ENCODE results near the gene SEPTIN11.

The SEPTIN11 gene

DNA sequence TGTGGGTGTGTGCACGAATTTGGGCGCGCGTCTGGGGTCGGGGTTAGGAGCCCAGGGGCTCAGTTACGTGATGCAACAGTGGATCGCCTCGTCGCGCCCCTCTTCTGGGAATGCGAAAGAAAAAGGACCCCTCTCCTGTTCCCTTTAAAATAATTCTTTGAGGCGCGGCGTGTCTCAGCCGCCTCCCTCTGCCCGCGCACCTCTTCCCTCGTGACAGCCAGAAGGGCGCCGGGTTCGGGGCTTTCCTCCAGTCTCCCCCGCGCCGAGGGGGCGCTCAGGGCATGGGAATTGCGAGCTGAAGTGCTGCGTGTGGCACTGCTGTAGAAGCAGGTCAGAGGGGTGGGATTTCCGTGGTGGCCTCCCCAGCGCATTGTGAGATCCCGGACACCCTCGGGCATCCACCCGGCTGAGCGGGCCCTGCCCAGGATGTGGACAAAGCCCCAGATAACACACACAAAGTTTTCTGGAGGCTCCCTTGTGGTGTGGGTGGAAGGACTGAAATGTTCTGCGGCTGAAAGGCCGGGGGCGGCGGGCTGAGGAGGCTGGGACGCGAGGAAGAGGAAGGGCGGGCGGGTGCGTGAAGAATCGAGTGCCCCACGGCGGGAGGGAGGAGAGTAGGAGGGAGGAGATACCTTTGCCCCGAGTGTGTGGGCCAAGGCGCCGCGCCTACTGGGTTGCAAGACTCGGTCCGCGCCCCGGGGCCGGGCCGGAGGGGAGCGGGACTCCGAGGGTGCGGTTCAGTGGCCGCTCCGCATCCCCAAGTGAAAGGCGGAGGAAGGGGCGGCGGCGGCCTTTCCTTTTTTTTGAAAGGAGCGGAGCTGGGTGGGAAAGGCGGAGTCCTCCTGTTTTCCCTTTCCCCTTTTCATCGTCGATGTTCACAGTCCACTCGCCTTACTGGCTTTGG, 752 bp downstream of the SEPTIN11 start:
- Histone ChIP-seq H3K79me1 (ENCODE audit: low read depth, low read length) (peaks cover 3% of the 10 kb centered on the region), H3K9ac (ENCODE audit: low read depth, low read length, poor library complexity) (peak overlapping the region; percentile 99), H3K14ac (ENCODE audit: low read length) (peak overlapping the region; percentile 43), H2BK5ac (ENCODE audit: low read length) (peak overlapping the region; percentile 96), H2BK120ac (ENCODE audit: low read depth, low read length) (peak overlapping the region; percentile 84), H3K23ac (ENCODE audit: low read depth, low read length, poor library complexity) (peak overlapping the region; percentile 90), H3K4me3 (ENCODE audit: low read length in 2 of 2) (peak overlapping the region; percentile 79 to 100), H3K4me2 (ENCODE audit: insufficient read depth, low read length, poor library complexity, severe bottlenecking) (peak overlapping the region; percentile 98), H2BK15ac (ENCODE audit: low read length) (peak overlapping the region; percentile 87), H3K27me3 (ENCODE audit: control insufficient read depth in 3 of 3, insufficient read depth in 3 of 3, low read depth in 1 of 3, low read length in 3 of 3) (no peaks in the 10 kb centered on the region), H3K36me3 (replicated peaks in 1 of 2; ENCODE audit: control insufficient read depth in 2 of 2, insufficient read depth in 2 of 2, low read length in 2 of 2) (peaks cover 2 to 35% of the 10 kb centered on the region in 2 donors), H2BK12ac (ENCODE audit: low read length) (peak overlapping the region; percentile 58), H4K91ac (ENCODE audit: low read depth, low read length, poor library complexity) (peak overlapping the region; percentile 44), H3K4me1 (ENCODE audit: control insufficient read depth in 2 of 2, insufficient read depth in 1 of 2, low read depth in 1 of 2, low read length in 2 of 2) (peaks cover 15 to 19% of the 10 kb centered on the region in 2 donors), H3K9me3 (replicated peaks in 1 of 2; ENCODE audit: control insufficient read depth in 2 of 2, insufficient read depth in 1 of 2, low read depth in 1 of 2, low read length in 2 of 2) (peaks cover 0 to under 1% of the 10 kb centered on the region in 2 donors), H3K4ac (ENCODE audit: low read length) (no peak overlapping the region), H2AFZ (ENCODE audit: low read length) (peak overlapping the region; percentile 99), H3K27ac (replicated peaks; ENCODE audit: low read length) (peak overlapping the region; percentile 90), H2AK5ac (ENCODE audit: low read depth, low read length) (peak overlapping the region; percentile 54), H4K8ac (ENCODE audit: low read depth, low read length) (no peak overlapping the region), H3K18ac (ENCODE audit: low read length) (peak overlapping the region; percentile 98)
- no CpG with 5 or more reads among the region's 69 CpGs for WGBS, 2 donors (ENCODE audit: extremely low coverage in 2 of 2, insufficient read length in 2 of 2, insufficient replicate concordance in 1 of 2)
- DNase-seq (ENCODE audit: low spot score), result peak; percentile 44

DNA sequence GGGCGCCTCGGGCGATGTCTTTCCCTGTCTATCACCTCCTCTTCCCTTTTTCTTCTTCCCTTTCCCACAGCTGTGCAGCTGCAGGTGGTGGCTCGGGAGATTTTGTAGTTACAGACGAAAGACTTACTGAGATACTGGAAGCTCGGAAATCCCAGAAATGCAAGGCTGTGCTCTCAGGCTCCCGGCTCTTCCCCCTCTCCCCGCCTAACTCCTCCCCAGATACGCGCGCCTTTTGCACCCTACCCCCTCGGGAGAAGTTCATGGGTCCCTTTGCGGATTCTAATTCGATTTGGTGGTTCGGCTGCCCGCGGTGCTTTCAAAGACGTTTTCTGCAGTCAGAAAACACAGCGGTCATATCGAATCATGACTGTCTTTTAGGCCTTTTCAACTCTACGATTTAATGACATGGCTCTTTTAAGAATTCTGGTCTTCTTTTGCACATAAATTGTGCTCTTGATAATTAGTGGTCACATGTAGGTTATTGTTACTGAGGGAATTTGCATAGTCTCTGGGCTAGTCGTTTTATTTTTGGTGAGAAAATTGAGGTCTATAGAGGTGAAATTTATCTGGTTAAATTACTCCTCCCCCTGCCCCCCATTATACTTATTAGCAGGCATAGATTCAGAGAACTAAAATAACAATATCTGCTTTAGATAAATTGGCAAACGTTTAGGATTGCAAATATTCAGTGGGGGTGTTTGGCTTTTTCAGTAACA, 1.6 kb downstream of the SEPTIN11 start:
- Histone ChIP-seq H3K4me2 (ENCODE audit: insufficient read depth, low read length, poor library complexity, severe bottlenecking) (peak overlapping the region; percentile 98), H2AFZ (ENCODE audit: low read length) (peak overlapping the region; percentile 99), H4K8ac (ENCODE audit: low read depth, low read length) (no peak overlapping the region), H2BK15ac (ENCODE audit: low read length) (no peak overlapping the region), H2AK5ac (ENCODE audit: low read depth, low read length) (no peak overlapping the region), H3K23ac (ENCODE audit: low read depth, low read length, poor library complexity) (peak overlapping the region; percentile 90), H3K27ac (replicated peaks; ENCODE audit: low read length) (peak overlapping the region; percentile 90), H3K79me1 (ENCODE audit: low read depth, low read length) (peaks cover 3% of the 10 kb centered on the region), H3K14ac (ENCODE audit: low read length) (no peak overlapping the region), H3K4me3 (ENCODE audit: low read length in 2 of 2) (peak overlapping the region; percentile 79 to 100), H2BK5ac (ENCODE audit: low read length) (peak overlapping the region; percentile 96), H3K36me3 (replicated peaks in 1 of 2; ENCODE audit: control insufficient read depth in 2 of 2, insufficient read depth in 2 of 2, low read length in 2 of 2) (peaks cover 2 to 37% of the 10 kb centered on the region in 2 donors), H2BK120ac (ENCODE audit: low read depth, low read length) (no peak overlapping the region), H3K9me3 (replicated peaks in 1 of 2; ENCODE audit: control insufficient read depth in 2 of 2, insufficient read depth in 1 of 2, low read depth in 1 of 2, low read length in 2 of 2) (peaks cover 0 to 3% of the 10 kb centered on the region in 2 donors), H3K18ac (ENCODE audit: low read length) (peak overlapping the region; percentile 98), H3K27me3 (ENCODE audit: control insufficient read depth in 3 of 3, insufficient read depth in 3 of 3, low read depth in 1 of 3, low read length in 3 of 3) (no peaks in the 10 kb centered on the region), H2BK12ac (ENCODE audit: low read length) (no peak overlapping the region), H3K4me1 (ENCODE audit: control insufficient read depth in 2 of 2, insufficient read depth in 1 of 2, low read depth in 1 of 2, low read length in 2 of 2) (peaks cover 15 to 19% of the 10 kb centered on the region in 2 donors), H3K9ac (ENCODE audit: low read depth, low read length, poor library complexity) (peak overlapping the region; percentile 94), H4K91ac (ENCODE audit: low read depth, low read length, poor library complexity) (no peak overlapping the region), H3K4ac (ENCODE audit: low read length) (no peak overlapping the region)
- no peak for DNase-seq (ENCODE audit: low spot score)
- WGBS, 2 donors (ENCODE audit: extremely low coverage in 2 of 2, insufficient read length in 2 of 2, insufficient replicate concordance in 1 of 2), result no CpG with 5 or more reads among the region's 23 CpGs

DNA sequence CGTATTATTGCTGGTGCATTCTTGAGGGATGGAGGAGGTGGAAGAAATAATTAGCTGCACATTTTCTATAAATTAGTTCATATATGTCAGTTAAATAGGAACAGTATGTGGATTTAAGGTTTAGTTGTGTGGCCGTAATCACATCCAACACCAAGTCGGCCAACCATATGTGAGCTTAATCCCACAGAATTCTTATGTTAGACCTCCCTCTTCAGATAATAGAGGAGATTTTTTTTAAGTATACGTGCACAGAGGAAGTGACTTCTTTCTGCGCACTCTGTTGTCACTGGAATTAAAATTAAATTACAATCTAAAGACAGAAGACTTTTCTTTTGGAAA, 2.1 kb downstream of the SEPTIN11 start:
- no peak overlapping the region for H3K4me2 ChIP-seq (ENCODE audit: insufficient read depth, low read length, poor library complexity, severe bottlenecking)
- H3K4me3 ChIP-seq (ENCODE audit: low read length in 2 of 2), result peak overlapping the region in 1 of 2 donors; percentile 79
- no peak overlapping the region for H3K18ac ChIP-seq (ENCODE audit: low read length)
- no peak overlapping the region for H2BK12ac ChIP-seq (ENCODE audit: low read length)
- peaks cover 0 to 3% of the 10 kb centered on the region in 2 donors for H3K9me3 ChIP-seq (replicated peaks in 1 of 2; ENCODE audit: control insufficient read depth in 2 of 2, insufficient read depth in 1 of 2, low read depth in 1 of 2, low read length in 2 of 2)
- DNase-seq (ENCODE audit: low spot score), result no peak
- no peak overlapping the region for H2AK5ac ChIP-seq (ENCODE audit: low read depth, low read length)
- no peak overlapping the region for H3K14ac ChIP-seq (ENCODE audit: low read length)
- no peak overlapping the region for H3K27ac ChIP-seq (replicated peaks; ENCODE audit: low read length)
- no CpG with 5 or more reads among the region's 5 CpGs for WGBS, 2 donors (ENCODE audit: extremely low coverage in 2 of 2, insufficient read length in 2 of 2, insufficient replicate concordance in 1 of 2)
- H3K79me1 ChIP-seq (ENCODE audit: low read depth, low read length), result peaks cover 3% of the 10 kb centered on the region
- H2BK5ac ChIP-seq (ENCODE audit: low read length), result no peak overlapping the region
- H3K27me3 ChIP-seq (ENCODE audit: control insufficient read depth in 3 of 3, insufficient read depth in 3 of 3, low read depth in 1 of 3, low read length in 3 of 3), result no peaks in the 10 kb centered on the region
- no peak overlapping the region for H3K23ac ChIP-seq (ENCODE audit: low read depth, low read length, poor library complexity)
- H2AFZ ChIP-seq (ENCODE audit: low read length), result no peak overlapping the region
- no peak overlapping the region for H2BK120ac ChIP-seq (ENCODE audit: low read depth, low read length)
- H4K8ac ChIP-seq (ENCODE audit: low read depth, low read length), result no peak overlapping the region
- H2BK15ac ChIP-seq (ENCODE audit: low read length), result no peak overlapping the region
- no peak overlapping the region for H3K4ac ChIP-seq (ENCODE audit: low read length)
- H4K91ac ChIP-seq (ENCODE audit: low read depth, low read length, poor library complexity), result no peak overlapping the region
- peaks cover 2 to 37% of the 10 kb centered on the region in 2 donors for H3K36me3 ChIP-seq (replicated peaks in 1 of 2; ENCODE audit: control insufficient read depth in 2 of 2, insufficient read depth in 2 of 2, low read length in 2 of 2)
- no peak overlapping the region for H3K9ac ChIP-seq (ENCODE audit: low read depth, low read length, poor library complexity)
- peaks cover 16 to 19% of the 10 kb centered on the region in 2 donors for H3K4me1 ChIP-seq (ENCODE audit: control insufficient read depth in 2 of 2, insufficient read depth in 1 of 2, low read depth in 1 of 2, low read length in 2 of 2)

DNA sequence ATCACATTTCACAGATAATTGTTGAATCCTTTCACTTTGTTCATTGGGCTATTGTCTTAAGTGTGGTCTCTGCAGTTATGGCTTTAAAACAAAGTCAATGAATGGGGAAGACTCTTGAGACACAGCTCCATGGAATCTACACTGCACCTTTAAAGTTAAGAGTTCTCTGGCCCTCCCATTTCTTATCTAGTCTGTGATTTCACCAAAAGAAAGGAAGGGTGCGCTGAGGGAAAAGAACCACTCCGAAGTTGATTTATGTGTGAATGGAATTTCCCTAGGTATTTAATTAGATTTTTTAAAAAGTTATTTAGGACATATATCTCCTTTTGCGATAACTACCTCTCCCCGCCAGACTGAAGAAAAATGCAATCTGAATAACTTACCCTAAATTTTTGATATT, 2.5 kb downstream of the SEPTIN11 start:
- H3K27ac ChIP-seq (replicated peaks; ENCODE audit: low read length), result no peak overlapping the region

More for the DNA sequence above, 2.5 kb downstream of the SEPTIN11 start:
- H3K9me3 ChIP-seq (replicated peaks in 1 of 2; ENCODE audit: control insufficient read depth in 2 of 2, insufficient read depth in 1 of 2, low read depth in 1 of 2, low read length in 2 of 2), result peaks cover 0 to 5% of the 10 kb centered on the region in 2 donors
- no peak overlapping the region for H3K4ac ChIP-seq (ENCODE audit: low read length)
- H3K4me2 ChIP-seq (ENCODE audit: insufficient read depth, low read length, poor library complexity, severe bottlenecking), result no peak overlapping the region
- H3K27me3 ChIP-seq (ENCODE audit: control insufficient read depth in 3 of 3, insufficient read depth in 3 of 3, low read depth in 1 of 3, low read length in 3 of 3), result no peaks in the 10 kb centered on the region
- peaks cover 3% of the 10 kb centered on the region for H3K79me1 ChIP-seq (ENCODE audit: low read depth, low read length)
- no peak overlapping the region for H4K91ac ChIP-seq (ENCODE audit: low read depth, low read length, poor library complexity)
- H3K18ac ChIP-seq (ENCODE audit: low read length), result no peak overlapping the region
- H2AK5ac ChIP-seq (ENCODE audit: low read depth, low read length), result no peak overlapping the region
- no peak overlapping the region for H3K14ac ChIP-seq (ENCODE audit: low read length)
- H2BK5ac ChIP-seq (ENCODE audit: low read length), result no peak overlapping the region
- no peak overlapping the region for H2BK15ac ChIP-seq (ENCODE audit: low read length)
- no peak overlapping the region for H2BK120ac ChIP-seq (ENCODE audit: low read depth, low read length)
- H4K8ac ChIP-seq (ENCODE audit: low read depth, low read length), result no peak overlapping the region
- WGBS, 2 donors (ENCODE audit: extremely low coverage in 2 of 2, insufficient read length in 2 of 2, insufficient replicate concordance in 1 of 2), result no CpG with 5 or more reads among the region's 4 CpGs
- H3K36me3 ChIP-seq (replicated peaks in 1 of 2; ENCODE audit: control insufficient read depth in 2 of 2, insufficient read depth in 2 of 2, low read length in 2 of 2), result peaks cover 2 to 37% of the 10 kb centered on the region in 2 donors
- no peak overlapping the region for H3K9ac ChIP-seq (ENCODE audit: low read depth, low read length, poor library complexity)
- no peak overlapping the region for H3K23ac ChIP-seq (ENCODE audit: low read depth, low read length, poor library complexity)
- DNase-seq (ENCODE audit: low spot score), result no peak
- H3K4me3 ChIP-seq (ENCODE audit: low read length in 2 of 2), result peak overlapping the region in 1 of 2 donors; percentile 79
- H2AFZ ChIP-seq (ENCODE audit: low read length), result no peak overlapping the region
- H2BK12ac ChIP-seq (ENCODE audit: low read length), result no peak overlapping the region
- peaks cover 14 to 19% of the 10 kb centered on the region in 2 donors for H3K4me1 ChIP-seq (ENCODE audit: control insufficient read depth in 2 of 2, insufficient read depth in 1 of 2, low read depth in 1 of 2, low read length in 2 of 2)
